Measurements from ENCODE around the gene SUMO3.

The SUMO3 gene

DNA sequence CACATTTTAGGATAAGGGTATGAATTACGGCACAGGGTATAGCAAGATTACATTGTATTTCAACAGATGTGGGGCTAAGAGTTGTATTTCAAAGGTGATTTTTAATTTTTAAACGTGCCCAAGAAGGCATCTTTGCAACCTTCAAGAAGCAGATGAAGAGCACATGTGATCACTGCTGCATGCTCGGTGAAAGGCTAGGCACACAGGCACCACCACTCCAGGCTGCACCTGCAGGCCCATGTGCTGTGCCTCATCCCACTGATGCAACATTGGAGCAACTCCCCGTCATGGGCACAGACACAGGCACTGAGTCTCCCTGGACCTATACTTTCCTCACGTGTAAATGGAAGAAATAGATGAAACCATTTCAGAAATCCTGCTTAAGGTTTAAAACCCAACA, 39.8 kb downstream of the SUMO3 start:
- DNase-seq: peak; percentile 19

DNA sequence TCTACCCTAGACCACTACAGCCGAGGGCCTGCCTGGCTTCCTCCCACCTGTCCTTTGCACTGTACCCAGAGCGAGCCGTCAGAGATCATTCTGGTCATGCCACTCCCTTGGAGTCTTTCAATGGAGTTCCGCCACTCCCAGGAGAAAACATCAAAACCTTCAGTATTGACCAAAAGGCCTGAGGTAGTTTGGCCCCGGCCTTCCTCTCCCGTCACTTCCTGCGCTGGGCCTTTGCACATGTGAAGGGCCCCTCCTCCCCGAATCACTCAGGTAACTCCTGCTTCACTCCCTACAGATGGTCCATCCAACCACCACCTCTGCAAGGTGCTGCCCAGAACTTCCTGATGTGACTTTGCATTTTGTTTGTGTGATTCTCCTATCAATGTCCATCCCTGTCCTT, 42.9 kb downstream of the SUMO3 start:
- DNase-seq: no peak

DNA sequence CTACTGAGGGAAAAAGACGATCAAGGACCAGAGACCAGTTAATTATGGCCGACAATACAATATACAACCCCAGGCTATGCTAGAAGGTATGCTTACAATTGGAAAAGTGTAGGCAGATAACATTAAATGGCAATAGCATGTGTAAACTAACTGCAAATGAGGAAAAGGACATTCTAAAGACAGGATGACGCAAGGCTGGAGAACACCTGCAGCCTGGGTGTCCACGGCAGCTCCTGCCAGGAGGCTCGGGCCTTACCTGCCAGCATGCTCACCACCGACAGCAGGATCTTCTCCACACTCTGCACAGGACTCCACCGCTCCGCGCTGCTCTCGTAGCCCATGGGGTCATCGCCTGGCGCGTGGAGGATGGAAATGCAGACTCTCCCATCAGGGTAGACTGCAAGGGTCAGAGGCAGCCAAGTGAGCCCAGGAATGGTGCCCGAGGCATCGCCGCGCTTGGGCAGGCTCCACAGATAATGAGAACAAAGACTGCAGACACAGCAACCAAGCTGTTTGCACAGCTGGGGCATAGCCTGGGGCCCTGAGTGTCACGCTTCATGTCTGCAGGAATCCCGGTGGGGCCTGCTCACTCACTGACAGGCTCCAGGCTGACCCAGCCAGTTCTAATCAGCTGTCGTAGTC, 44.5 kb downstream of the SUMO3 start:
- DNase-seq: no peak

DNA sequence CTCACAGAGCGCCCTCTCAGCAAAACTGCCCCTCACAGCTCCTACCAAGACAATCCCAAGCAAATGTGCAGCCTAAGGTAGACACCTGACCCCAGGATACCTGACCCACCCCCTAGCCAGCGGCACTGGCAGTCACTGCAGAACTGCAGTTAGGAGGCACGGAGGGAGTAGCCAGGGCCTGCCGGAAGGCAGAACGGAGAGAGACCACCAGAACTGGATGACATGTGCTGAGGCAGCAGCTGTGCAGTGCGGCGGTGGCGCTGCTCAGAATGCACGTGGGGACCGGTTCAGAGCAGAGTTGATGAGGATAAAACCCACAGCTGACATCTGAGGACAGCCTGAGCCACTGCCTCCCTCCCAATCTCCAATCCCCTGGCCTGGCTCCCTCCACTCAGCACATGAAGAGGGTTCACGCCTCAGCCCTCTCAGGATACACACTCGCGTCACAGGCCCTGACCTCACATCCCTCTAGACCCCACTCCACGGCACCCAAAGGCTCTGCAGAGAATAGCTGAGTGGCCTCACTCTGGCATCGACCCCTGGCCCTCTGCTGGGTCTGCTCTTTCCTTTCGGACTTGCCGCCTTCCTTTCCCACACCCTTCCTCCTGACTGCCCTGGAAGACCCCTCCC, 45.9 kb downstream of the SUMO3 start:
- no peak for DNase-seq

DNA sequence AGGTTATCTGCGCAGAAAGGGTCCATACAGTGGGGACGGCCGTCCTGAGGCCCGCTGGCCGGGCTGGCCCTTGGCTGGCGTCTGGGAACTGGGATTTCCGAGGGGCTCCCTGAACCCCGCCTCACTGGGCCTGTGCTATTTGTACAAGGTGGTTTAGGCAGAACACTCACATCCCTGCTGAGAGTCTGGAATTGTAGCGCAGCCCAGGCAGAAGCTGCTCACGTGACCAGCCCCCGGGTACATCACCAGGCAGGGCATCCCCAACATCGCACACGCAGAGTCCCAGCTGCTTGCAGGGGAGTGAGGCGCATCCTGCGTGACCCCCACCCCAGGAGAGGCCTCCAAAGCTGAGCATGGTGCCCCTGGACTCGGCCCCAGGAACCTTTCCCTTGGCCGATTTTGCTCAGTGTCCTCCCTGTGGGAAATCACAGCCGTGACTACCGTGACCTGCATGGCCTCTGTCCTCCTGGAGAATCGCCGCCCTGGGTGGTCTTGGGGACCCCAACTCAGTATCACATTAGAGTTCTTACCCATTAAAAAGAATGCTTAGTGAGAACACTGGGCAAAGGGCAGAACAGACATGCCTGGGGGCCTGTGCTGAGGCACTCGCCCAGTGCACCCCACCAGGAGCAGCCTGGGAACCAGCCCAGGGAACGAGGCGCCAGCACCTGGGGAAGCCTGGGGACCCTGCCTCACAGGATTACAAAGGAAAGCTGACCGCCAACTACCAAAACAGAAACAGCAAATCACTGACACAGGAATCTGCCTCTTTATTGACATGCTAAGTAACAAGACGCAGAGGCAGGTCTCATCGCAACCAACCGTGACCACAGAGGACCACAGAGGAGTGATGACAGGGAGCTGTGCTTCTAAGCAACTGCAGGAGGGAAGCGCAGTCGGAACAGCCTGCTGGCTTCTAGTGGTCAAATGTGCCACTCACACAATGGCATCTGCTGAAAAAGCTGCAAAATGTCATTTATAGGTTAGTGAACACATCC, 49.7 kb downstream of the SUMO3 start:
- no peak for DNase-seq

DNA sequence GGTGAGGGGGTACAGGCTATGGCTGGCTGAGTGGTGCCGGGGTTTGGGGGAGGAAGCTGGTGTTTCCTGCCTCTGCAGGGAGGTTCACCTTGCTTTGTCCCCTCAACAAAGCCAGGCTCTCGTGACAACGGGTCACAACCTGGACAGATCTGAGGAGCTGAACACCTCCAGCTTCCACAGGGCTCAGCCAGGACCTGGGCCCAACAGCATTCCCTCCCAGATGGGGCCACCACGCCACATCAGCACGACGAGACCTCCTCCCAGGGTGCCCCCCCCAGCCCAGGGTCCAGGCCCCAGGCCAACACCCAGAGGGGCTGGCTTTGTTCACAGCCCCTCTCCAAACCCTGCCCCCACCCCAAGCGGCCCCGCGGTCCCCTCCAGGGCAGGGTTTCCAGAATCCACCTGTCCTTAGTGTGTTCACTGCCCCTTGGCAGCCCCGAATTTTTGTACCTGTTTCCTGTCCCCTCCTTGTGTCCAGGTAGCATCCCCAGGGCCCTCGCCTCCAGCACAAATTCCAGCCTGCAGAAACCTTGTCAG, 51.0 kb downstream of the SUMO3 start:
- no peak for DNase-seq

DNA sequence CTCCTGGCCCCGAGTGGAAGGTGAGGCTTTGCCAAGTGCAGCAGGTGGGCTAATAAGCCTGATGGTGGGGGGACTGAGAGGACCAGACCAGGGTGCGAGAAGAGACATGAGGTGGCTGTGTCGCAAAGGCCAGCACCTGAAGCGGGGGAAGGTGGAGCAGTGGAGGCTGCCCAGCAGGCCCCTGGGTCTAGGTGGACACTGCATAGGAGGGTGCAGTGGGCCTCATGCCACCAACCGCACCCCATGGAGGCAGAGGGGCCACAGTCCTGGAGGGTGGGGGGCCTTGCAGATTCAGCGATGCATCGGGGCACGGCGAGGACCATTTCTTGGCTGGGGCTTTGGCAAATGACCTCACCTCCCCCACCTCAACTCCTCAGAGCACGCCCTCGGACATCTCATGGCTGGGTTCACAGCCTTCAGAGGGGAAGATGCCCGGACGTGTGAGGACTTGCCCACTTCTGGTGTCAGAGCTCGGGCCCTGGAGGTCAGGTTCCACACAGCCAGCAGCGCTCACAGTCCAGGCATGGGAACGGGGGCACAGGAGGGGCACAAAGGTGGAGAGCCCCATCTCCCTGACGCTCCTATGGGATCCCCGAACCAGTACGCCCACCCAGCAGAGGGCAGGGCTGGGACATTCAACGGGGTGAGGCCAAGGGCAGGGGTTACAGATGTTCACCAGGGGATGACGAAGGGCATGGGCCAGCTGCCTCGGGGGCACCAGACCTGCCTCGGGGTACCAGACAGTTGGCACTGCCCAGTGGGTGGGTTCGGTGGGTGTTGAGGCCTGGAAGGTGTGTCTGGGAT, 51.6 kb downstream of the SUMO3 start:
- no peak for DNase-seq

DNA sequence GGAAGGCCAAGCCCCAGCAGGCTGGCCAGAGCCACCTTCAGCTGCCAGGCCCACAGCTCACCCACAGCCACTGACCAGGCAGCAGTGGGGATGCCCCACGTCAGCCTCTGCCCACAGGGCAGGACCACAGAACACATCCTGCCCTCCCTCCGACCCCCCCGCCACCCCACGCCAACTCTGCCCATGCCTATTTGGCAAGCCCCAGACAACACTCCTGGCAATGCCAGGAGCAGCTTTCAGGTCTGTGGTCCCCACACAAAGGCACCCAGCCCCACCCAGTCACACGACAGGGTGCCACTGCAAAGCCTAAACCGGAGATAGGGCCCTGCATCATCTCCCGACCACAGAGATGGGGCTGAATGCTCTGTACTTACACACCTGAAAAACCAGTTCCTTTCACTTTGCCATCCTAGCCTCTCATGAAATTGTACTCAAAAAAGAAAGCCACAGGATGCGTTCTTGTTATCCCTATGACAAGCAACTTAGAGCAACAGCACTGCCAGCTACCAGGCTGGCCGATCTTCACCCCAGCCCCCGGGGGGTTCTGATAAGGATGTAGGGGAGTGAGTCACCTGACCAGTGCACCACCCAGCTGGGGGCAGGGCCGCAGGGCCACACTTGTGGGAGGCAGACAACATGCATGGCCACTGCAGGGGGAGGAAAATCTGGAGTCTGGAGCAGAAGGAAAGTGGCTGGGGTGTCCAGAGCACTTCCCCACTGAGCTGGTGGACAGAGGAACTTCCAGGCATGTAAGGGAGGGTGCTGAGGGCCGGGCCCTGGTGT, 52.4 kb downstream of the SUMO3 start:
- no peak for DNase-seq

DNA sequence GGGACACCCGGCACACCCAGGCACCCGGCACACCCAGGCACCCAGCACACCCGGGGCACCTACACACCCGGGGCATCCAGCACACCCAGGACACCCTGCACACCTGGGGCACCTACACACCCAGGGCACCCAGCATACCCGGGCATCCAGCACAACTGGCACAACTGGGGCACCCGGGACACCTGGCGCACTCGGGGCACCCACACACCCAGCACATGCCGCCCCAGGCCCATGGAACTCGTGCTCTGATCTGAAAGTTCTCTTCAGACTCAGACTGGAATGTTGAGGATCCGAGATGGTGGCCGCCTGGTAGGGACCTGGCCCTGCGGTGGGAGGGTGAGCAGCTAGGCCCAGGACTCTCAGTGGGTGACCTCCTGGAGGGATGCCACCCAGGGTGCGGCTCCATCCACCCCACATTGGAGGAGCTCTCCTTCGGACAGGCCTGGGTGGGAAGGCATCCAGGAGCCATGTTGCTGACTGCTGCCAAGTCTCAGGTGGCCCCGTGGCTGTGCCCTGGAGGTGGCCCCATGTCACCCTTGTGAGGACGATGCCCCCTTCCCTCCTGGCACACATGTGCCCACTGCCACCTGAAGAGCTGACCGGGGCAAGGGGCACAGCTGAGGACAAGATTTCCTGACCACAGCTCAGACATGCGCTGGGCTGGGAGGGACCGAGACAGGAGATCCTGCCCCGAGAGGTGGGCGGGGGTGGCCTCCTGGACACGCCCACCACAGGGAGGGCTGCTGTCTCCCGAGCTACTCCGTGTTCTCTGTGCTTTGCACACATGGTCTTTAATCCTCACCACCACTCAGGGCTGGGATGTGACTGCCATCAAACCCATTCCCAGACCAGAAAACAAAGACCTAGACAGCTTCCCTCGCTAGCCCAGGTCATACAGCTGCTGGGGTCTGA, 53.3 kb downstream of the SUMO3 start:
- DNase-seq: no peak

DNA sequence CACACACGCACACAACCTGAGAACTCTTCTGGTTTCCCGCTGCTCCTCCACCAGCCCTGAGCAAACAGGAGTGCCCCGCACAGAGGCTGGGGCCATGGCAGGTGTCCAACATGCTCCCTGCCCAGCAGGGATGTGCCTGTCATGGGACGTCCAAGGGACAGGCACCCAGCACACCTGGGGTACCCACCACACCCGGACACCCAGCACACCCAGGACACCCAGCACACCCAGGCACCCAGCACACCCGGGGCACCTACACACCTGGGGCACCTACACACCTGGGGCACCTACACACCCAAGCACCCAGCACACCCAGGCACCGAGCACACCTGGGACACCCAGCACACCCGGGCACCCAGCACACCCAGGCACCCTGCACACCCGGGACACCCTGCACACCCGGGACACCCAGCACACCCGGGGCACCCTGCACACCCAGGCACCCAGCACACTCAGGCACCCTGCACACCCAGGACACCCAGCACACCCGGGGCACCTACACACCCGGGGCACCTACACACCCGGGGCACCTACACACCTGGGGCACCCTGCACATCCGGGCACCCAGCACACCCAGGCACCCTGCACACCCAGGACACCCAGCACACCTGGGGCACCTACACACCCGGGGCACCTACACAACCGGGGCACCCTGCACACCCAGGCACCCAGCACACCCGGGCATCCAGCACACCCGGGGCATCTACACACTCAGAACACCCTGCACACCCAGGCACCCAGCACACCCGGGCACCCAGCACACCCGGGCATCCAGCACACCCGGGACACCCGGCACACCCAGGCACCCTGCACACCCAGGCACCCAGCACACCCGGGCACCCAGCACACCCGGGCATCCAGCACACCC, 54.2 kb downstream of the SUMO3 start:
- DNase-seq: no peak

DNA sequence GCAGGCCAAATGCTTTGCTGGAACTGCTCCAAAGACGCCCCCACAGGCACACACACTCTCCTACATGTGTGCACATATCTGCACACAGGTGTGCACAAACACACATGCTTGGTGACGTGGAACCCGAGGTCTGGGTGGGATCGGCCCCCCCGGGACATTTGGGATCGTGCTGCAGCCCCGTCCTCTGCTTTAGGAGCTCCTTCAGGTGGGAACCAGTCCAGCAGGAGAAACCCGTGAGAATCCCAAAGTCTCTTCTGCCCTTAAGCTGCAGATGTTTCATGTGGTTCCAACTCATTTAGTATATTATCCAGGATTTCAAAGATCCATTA, 54.8 kb downstream of the SUMO3 start:
- no peak for DNase-seq

DNA sequence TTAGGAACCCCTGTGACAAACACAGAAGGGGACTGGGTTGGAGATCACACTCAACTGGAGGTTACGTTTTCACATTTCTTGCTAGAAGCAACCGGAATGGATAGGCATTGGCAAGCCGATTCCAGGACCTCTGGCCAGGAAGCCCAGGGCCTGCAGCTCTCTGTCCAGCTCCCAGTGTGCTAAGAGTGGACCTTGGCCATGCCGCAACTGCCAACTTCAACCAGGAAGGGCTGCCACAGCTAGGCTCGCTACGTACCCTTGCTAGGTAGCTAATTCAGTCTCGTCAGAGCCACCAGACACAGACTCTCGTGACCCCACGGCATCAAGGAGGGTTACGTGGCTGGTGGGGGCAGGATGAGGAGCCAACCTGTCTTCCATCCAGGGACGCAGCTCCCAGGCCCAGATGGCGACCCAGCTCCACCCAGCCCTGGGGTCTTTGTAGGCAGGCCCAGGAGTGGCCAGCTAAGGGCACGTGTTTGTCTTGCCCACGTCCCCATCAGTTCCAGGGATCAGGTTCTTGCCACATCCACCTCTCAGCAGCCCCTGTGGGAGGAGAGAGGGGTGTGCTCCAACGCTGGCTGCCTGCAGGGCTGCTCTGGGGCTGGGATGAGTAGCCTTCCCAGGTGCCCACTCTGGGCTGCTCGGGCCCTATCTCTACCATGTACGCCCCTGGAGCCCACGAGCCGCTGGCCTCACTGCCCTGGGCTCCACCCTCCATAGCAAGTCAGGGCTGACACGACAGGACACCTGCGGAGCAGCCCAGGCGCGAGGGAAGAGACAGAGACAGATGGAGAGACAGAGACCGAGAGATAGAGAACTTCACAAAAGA, 55.4 kb downstream of the SUMO3 start:
- DNase-seq: no peak

DNA sequence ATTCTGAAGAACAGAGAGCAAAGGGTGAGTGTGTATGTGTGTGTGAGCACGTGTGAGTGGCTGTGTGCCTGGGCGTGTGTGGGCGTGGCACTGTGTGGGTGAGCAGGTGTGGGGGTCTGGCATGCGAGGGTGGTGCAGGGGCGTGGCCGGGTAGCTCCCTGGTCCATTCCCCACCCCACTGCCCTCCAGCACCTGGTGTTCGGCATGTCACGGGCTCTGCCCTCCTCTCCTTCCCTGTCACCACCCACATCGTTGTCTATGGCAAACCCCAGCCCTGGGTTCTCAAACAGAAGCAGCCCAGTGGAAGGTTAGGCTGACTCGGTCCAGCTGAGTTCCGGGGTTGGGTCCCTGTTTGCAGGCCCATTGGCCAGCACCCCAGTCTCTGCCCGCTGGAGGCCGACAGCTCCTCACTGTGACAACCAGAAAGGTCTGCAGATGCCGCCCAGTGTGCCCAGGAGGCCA, 56.1 kb downstream of the SUMO3 start:
- DNase-seq: no peak

DNA sequence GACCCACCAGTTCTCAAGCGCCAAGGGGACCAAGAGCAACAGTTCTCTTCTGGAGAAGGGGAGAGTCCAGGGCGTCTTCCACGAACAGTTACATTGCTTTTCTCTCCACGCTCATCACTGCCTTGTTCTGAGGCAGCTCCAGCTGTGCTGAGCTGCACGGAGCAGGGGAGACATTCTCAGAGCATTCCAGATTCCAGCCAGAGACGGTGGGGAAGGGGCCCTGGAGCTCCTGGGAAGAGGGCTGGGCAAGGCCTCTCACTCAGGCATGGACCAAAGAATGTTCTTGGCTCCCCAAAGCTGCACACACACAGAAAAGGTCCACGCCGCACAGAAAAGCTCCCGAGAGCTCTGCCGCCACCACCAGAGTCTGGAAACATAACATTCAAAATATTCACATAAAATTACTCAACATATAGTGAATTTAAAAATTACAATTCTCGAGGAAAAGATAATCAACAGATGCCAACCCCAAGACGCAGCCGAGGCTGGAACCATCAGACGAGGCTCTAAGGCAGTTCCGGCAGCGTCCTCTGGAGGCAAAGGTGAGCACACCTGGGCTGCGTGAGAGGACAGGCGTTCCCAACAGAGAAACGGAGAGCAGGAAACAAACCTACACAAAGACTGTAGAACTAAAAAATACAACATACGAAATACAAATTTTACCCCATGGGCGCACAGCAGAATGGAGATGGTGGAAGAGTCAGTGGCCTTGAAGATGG, 56.7 kb downstream of the SUMO3 start:
- no peak for DNase-seq

DNA sequence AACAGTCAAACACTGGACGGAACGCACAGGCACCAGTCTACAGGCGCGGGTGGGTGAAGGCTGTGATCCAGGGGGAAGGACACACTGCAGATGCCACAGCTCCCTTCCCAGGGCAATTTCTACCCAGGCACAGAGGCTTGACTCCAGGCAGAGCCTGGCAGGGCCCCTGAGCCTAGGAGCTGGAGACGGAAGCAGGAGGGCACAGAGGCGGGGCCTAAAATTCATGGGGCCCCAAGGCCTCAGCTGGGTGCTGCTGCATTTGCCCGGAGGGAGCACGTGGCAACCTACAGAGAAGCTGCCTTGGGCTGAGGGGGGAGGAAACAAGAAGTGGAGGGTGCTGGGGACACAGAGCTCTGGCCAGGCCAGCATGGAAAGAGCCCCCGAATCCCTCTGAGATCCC, 57.5 kb downstream of the SUMO3 start:
- no peak for DNase-seq

DNA sequence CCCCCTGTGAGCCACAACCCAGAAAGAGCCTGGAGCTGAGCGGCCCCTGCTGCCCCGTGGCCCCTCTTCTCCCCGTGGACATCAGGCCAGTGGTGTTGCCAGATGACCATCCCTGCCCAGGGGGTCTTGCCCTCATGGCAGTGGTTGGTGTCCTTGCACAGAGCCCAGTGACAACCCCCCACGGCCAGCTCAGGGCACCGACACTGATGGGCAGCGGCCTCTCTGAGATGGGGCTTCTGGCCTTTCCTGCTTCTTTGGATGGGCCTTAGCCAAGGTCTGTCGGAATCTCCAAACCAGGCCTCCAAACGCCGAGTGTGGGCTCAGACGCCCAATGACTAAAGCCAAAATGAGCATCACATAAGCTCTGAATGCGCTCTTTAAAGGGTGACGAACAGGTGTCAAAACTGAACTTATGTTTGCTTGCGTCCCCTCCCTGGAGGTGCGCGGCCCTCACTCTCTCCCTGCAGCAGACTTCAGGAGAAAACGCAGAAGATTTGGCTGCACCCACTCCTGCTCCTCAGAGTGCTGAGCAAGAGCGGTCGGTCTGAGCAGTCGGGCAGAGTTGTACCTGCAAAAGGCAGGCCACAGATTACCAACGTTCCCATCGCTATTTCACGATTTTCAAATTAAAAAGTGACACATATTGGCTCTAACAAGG, 58.1 kb downstream of the SUMO3 start:
- no peak for DNase-seq

DNA sequence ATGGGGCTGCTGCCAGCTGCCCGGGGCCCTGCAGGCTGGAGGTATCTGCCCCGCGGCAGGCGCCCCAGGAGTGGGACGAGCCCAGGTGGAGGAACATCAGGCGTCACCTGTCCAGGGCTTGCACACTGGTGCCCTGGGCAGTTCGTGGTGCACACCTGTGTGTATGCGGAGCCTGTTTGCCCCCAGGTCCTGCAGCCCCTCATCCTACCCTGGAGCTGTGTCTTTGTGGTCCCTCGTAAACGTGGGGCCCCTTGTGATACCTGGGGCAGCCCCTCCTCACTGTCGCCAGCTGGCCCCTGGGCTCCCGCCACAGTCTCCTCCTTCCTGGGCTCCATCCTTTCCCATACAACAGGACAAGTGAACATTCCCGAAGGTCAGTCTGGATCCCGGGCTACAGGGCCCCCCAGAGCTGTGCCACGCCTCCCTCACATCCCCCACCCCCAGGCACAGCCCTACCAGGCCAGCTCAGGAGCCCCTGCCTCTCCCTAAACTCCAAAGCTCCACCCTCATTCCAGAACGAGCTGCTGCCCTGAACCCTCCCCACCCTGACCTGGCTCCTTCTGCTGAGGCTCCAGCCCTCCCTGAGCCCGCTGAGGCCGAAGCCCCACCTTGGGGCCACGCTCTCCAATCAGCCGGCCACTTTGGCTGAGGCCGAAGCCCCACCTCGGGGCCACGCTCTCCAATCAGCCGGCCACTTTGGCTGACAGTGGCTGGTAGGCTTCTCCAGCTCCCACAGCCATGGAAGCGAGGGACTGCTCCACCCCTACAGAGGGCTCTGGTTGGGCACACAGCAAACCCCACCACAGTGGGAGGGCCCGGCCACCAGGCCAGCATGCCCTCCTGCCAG, 58.9 kb downstream of the SUMO3 start:
- DNase-seq: no peak

All from activated CD8-positive, alpha-beta memory T cell treated with anti-CD3 and anti-CD28 coated beads for 24 hours (primary cell).